ENCODE measurements around the gene RCAN2. TPM values are rescaled to one million over a fixed set of nuclear protein-coding genes. Genes with fewer than 3 reads are reported as not detected.

The RCAN2 gene
- total and polyA plus RNA-seq, 2 experiments from 2014 or later: 6.0 to 9.3 TPM

DNA sequence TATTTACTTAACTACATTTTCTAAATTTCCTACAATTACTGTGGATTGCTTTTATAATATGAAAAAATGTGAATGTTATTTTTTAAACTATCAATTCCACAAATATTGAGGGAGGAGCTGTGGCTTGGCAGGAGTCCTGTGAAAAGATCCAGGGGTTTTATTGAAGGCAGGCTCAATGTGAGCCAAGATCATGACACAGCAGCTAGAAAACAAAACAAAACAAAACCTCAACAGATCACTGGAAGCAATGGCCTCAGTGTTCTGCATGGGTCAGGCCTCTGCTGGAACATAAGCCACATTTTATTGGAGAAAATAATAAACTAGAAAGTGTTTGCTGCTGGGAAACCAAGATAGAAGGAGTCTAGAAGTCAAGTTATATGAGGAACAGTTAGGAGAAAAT, 19.4 kb upstream of the RCAN2 start (continued):
- TF ChIP-seq, protein P1, sequence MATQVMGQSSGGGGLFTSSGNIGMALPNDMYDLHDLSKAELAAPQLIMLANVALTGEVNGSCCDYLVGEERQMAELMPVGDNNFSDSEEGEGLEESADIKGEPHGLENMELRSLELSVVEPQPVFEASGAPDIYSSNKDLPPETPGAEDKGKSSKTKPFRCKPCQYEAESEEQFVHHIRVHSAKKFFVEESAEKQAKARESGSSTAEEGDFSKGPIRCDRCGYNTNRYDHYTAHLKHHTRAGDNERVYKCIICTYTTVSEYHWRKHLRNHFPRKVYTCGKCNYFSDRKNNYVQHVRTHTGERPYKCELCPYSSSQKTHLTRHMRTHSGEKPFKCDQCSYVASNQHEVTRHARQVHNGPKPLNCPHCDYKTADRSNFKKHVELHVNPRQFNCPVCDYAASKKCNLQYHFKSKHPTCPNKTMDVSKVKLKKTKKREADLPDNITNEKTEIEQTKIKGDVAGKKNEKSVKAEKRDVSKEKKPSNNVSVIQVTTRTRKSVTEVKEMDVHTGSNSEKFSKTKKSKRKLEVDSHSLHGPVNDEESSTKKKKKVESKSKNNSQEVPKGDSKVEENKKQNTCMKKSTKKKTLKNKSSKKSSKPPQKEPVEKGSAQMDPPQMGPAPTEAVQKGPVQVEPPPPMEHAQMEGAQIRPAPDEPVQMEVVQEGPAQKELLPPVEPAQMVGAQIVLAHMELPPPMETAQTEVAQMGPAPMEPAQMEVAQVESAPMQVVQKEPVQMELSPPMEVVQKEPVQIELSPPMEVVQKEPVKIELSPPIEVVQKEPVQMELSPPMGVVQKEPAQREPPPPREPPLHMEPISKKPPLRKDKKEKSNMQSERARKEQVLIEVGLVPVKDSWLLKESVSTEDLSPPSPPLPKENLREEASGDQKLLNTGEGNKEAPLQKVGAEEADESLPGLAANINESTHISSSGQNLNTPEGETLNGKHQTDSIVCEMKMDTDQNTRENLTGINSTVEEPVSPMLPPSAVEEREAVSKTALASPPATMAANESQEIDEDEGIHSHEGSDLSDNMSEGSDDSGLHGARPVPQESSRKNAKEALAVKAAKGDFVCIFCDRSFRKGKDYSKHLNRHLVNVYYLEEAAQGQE (IDR thresholded peaks at IDR 0.05; ENCODE audit: unreplicated experiment): no peak
- TF ChIP-seq, protein P2, sequence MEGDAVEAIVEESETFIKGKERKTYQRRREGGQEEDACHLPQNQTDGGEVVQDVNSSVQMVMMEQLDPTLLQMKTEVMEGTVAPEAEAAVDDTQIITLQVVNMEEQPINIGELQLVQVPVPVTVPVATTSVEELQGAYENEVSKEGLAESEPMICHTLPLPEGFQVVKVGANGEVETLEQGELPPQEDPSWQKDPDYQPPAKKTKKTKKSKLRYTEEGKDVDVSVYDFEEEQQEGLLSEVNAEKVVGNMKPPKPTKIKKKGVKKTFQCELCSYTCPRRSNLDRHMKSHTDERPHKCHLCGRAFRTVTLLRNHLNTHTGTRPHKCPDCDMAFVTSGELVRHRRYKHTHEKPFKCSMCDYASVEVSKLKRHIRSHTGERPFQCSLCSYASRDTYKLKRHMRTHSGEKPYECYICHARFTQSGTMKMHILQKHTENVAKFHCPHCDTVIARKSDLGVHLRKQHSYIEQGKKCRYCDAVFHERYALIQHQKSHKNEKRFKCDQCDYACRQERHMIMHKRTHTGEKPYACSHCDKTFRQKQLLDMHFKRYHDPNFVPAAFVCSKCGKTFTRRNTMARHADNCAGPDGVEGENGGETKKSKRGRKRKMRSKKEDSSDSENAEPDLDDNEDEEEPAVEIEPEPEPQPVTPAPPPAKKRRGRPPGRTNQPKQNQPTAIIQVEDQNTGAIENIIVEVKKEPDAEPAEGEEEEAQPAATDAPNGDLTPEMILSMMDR (conservative IDR thresholded peaks at IDR 0.05; ENCODE audit: low read depth in 2 of 2): no peak

DNA sequence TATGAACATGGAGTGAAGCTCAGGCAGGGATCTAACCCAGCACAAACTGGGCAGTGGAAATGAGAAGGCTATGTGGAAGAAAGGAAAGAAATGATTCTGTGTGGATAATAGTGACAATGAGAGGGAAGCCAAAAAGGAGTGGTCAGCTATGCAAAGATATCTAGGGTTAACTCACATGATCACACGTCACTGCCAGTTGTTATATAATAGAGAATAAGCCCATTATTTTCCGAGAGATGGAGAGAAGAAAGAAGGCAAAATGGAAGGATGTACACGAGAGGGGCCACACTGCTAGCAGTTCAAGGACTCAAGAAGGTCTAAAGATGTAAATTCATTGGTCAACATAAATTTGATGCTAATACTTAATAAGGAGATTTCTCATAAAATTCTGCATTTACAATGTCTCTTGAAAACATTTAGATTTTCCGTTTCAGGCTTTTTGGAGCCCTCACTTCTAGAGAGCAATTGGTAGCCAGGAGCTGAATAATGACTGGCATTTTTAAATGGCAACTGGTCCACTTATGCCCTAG, 18.8 kb upstream of the RCAN2 start:
- H3K4me1 Mint-ChIP-seq: no peaks in the 10 kb centered on the region
- no peaks in the 10 kb centered on the region for H4K20me1 ChIP-seq (replicated peaks; ENCODE audit: insufficient read depth)
- no peaks in the 10 kb centered on the region for H3F3A ChIP-seq (replicated peaks; ENCODE audit: low read depth)
- no peaks in the 10 kb centered on the region for H3K4me1 ChIP-seq (ENCODE audit: insufficient read depth)
- no peaks in the 10 kb centered on the region for H3K79me2 ChIP-seq (replicated peaks; ENCODE audit: insufficient read depth)
- H3K4me2 ChIP-seq: no peak overlapping the region
- H3K4me3 ChIP-seq: no peak overlapping the region
- no peaks in the 10 kb centered on the region for H3K27me3 Mint-ChIP-seq (ENCODE audit: insufficient read depth, low read depth, poor library complexity)
- H2AFZ ChIP-seq: 0 out of 2 replicates have a peak overlapping the region, but pooled peaks have one; percentile 38
- no peaks in the 10 kb centered on the region for H3K27me3 ChIP-seq (ENCODE audit: insufficient read depth)
- no peaks in the 10 kb centered on the region for H3K36me3 Mint-ChIP-seq (ENCODE audit: low read depth)
- H3K9me3 Mint-ChIP-seq: no peaks in the 10 kb centered on the region
- H3K27ac Mint-ChIP-seq: no peak overlapping the region
- no peak overlapping the region for H3K4me3 Mint-ChIP-seq
- DNase-seq (ENCODE audit: low spot score) (no peak), ATAC-seq (no peak)
- no peak for TF ChIP-seq ZNF331 (CRISPR knock-in tag; IDR thresholded peaks at IDR 0.05; ENCODE audit: low read depth)
- H3K27ac ChIP-seq (ENCODE audit: low read depth): no peak overlapping the region
- H3K36me3 ChIP-seq (ENCODE audit: insufficient read depth): no peaks in the 10 kb centered on the region
- H3K9me2 ChIP-seq (ENCODE audit: insufficient read depth): no peaks in the 10 kb centered on the region

- H3K36me3 Mint-ChIP-seq (ENCODE audit: low read depth): no peaks in the 10 kb centered on the region
- Histone ChIP-seq H3K36me3 (ENCODE audit: insufficient read depth) (no peaks in the 10 kb centered on the region), H3K4me3 (no peak overlapping the region)
These were observed 17.8 kb upstream of the RCAN2 start for GRCh38 chr6:46509063-46509462.

More at GRCh38 chr6:46509063-46509462, 17.8 kb upstream of the RCAN2 start:
- Histone ChIP-seq H4K20me1 (replicated peaks; ENCODE audit: insufficient read depth) (no peaks in the 10 kb centered on the region), H3K4me2 (no peak overlapping the region), H3K27ac (ENCODE audit: low read depth) (no peak overlapping the region), H3K79me2 (replicated peaks; ENCODE audit: insufficient read depth) (no peaks in the 10 kb centered on the region), H3F3A (replicated peaks; ENCODE audit: low read depth) (no peaks in the 10 kb centered on the region), H3K4me1 (ENCODE audit: insufficient read depth) (no peaks in the 10 kb centered on the region), H3K9me2 (ENCODE audit: insufficient read depth) (no peaks in the 10 kb centered on the region), H3K27me3 (ENCODE audit: insufficient read depth) (no peaks in the 10 kb centered on the region), H2AFZ (no peak overlapping the region)
- ATAC-seq: no peak
- DNase-seq (ENCODE audit: low spot score): no peak
- Mint-ChIP-seq H3K27me3 (ENCODE audit: insufficient read depth, low read depth, poor library complexity) (no peaks in the 10 kb centered on the region), H3K27ac (no peak overlapping the region), H3K4me1 (no peaks in the 10 kb centered on the region), H3K9me3 (no peaks in the 10 kb centered on the region), H3K4me3 (no peak overlapping the region)
- TF ChIP-seq EZH2 (IDR thresholded peaks at IDR 0.05; ENCODE audit: low read depth, unreplicated experiment) (no peak), ZNF331 (CRISPR knock-in tag; IDR thresholded peaks at IDR 0.05; ENCODE audit: low read depth) (no peak), CREB1 (CRISPR knock-in tag; IDR thresholded peaks at IDR 0.05; ENCODE audit: low read depth) (no peak)
